HEK293T (cell line): ENCODE measurements around the gene GDPD2.
A peak's percentile ranks its signal among the peaks of the same experiment; 100 is the strongest.

Experiments used
- ARNT ChIP-seq: fragments of 450-650 bp; IDR thresholded peaks from 2 replicates; pipeline ENCODE4 v1.6.1; 2017; ENCODE audit warnings: mild to moderate bottlenecking
- BHLHE40 ChIP-seq: fragments of 450-650 bp; IDR thresholded peaks from 2 replicates; pipeline ENCODE4 v1.6.1; 2016; ENCODE audit warnings: mild to moderate bottlenecking, moderate library complexity, borderline replicate concordance
- CTBP1 ChIP-seq: fragments of 450-650 bp; IDR thresholded peaks from 2 replicates; pipeline ENCODE4 v1.6.1; 2016; ENCODE audit warnings: borderline replicate concordance
- FOXK2 ChIP-seq: fragments of 450-650 bp; IDR thresholded peaks from 2 replicates; pipeline ENCODE4 v1.6.1; 2016; ENCODE audit warnings: mild to moderate bottlenecking
- FOXM1 ChIP-seq: fragments of 450-650 bp; IDR thresholded peaks from 2 replicates; pipeline ENCODE4 v1.6.1; 2017; ENCODE audit warnings: mild to moderate bottlenecking, borderline replicate concordance
- HDGF ChIP-seq: fragments of 450-650 bp; IDR thresholded peaks from 2 replicates; pipeline ENCODE4 v1.6.1; 2017; ENCODE audit warnings: antibody characterized with exemption, borderline replicate concordance
- SP1 ChIP-seq: fragments of 450-650 bp; IDR thresholded peaks from 2 replicates; pipeline ENCODE4 v1.6.1; 2017
- SUZ12 ChIP-seq: fragments of 450-650 bp; IDR thresholded peaks from 2 replicates; pipeline ENCODE4 v1.6.1; 2016; ENCODE audit warnings: mild to moderate bottlenecking
- TARDBP ChIP-seq: fragments of 450-650 bp; IDR thresholded peaks from 2 replicates; pipeline ENCODE4 v1.6.1; 2016
- ZNF384 ChIP-seq: fragments of 450-650 bp; IDR thresholded peaks from 2 replicates; pipeline ENCODE4 v1.6.1; 2016
- TF ChIP-seq, protein P1 (sequence below): fragments of 450-650 bp; IDR thresholded peaks from 2 replicates; pipeline ENCODE4 v1.6.1; 2016

GRCh38 chrX:70482300-70482699 lies 59.2 kb downstream of the GDPD2 start:
- TF ChIP-seq BHLHE40 (no peak), ZNF384 (peak; percentile 18; the same call in 1 of the 2 replicates), FOXM1 (no peak), TARDBP (no peak), ARNT (no peak), SUZ12 (no peak), SP1 (no peak), FOXK2 (no peak), CTBP1 (no peak), HDGF (no peak)
- TF ChIP-seq, protein P1, sequence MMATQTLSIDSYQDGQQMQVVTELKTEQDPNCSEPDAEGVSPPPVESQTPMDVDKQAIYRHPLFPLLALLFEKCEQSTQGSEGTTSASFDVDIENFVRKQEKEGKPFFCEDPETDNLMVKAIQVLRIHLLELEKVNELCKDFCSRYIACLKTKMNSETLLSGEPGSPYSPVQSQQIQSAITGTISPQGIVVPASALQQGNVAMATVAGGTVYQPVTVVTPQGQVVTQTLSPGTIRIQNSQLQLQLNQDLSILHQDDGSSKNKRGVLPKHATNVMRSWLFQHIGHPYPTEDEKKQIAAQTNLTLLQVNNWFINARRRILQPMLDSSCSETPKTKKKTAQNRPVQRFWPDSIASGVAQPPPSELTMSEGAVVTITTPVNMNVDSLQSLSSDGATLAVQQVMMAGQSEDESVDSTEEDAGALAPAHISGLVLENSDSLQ, result no peak
